Anterior cingulate cortex (tissue), 58 donors: ENCODE data around the gene ANKS1A.

ENCODE experiments used
- DNase-seq, 58 donors: peaks; one replicate each; lab custom pipeline; 2025; lab: John Stamatoyannopoulos, UW

ANKS1A gene

DNA sequence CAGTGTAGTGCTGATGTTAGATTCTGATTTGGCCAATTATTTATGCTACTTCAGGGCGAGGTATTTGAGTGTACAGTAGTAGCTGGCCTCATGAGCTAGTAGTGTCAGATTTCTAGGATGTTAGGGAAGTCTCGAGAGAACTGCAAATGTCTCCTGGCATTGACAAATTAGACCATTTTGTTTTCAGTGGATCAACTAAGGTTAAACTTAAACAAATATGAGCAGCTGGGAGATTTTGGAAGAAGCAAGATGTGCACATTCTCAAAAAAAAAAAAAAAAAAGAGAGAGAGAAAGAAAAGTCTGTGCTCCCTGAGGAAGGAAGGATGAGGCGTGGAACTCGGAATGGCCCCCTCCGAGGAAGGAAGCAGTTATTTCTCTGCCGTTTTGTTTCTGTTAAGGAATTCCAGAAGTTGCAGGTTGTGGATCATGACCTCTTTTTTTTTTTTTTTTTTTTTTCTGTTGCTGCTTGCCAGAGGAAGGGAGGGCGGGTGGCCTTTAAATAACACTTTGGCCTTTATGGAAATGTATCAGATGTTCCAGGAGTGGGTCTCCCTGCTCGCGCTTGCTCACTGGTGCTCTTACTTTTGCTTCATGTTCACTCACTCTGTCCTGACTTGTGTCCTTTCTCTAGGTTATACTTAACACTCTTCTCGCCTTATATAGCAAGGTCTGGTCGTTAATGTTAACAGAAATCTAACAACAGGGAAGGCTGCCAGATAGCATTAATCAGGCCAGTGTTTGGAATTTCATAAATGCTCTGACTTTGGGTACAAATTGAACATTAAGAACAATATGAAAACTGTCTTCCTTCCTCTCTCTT, 127.7 kb downstream of the ANKS1A start:
- no peak for DNase-seq

DNA sequence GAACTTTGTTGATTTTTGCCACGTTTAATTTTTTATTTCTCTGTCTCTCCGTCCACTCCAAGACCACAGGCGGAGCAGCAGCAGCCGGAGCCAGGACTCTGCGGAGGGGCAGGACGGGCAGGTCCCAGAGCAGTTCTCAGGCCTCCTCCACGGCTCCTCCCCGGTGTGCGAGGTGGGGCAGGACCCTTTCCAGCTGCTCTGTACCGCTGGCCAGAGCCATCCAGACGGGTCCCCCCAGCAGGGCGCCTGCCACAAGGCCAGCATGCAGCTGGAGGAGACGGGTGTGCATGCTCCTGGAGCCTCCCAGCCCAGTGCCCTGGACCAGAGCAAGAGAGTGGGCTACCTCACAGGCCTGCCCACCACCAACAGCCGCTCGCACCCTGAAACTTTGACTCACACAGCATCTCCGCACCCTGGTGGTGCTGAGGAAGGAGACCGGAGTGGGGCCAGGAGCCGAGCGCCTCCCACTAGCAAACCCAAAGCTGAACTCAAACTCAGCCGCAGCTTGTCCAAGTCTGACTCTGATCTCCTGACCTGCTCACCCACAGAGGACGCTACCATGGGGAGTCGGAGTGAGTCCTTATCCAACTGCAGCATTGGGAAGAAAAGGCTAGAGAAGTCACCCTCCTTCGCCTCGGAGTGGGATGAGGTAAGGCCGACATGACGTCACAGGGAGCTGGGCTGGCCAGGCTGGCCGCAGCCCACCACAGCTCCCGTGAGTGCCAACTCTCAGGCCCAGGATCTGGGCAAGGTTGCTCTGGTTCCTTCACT, 128.5 kb downstream of the ANKS1A start:
- no peak for DNase-seq

DNA sequence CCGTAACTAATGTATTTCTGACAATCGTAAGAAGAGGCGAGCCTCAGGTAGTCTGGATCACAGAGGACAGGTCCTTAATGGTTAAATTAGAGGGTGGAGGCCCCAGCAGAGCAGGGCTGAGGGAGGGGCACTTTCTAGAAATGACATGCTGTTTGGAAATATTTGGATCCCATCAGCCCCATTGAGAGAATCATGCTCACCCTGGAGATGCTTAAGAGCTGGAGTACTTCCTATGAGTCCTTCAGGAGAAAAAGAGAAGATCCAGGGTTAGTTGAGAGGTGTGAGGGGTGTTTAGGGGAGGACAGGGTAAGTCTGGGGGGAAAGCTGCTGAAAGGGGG, 129.1 kb downstream of the ANKS1A start:
- DNase-seq: no peak

DNA sequence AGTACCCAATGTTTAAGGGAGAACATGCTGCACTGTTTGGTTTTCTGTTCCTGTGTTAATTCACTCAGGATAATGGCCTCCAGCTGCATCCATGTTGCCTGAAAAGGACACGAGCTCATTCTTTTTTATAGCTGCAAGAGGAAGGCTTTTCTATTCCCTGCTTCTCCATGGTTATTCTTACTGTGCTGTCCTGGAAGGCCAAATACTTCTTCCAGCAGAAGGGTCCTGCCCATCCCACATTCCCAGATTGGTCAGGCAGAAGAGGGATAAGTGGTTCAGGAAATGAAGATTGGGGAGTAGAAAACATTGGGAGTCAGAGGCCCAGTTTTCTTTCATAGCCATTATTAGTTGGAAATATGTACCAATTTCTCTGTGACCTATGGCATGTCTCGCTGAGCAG, 129.7 kb downstream of the ANKS1A start:
- no peak for DNase-seq

DNA sequence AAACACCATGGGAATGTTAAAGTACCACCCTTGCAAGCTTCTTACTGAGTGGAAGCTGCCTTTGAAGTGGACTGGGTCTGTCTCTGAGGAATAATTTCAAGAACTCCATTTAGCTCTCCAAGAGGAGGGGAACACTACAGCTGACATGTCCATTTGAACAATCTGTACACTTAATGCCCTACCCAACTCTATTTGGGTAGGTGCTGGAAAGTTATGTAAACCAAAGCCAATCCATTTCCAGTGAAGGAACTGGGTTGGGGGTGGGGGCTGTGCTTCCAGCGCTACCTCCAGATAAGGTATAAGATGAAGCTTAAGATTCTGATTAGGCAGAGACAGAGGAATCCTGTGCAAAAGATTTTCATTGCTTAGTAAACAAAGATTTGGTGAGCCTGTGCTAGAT, 130.1 kb downstream of the ANKS1A start:
- no peak for DNase-seq

DNA sequence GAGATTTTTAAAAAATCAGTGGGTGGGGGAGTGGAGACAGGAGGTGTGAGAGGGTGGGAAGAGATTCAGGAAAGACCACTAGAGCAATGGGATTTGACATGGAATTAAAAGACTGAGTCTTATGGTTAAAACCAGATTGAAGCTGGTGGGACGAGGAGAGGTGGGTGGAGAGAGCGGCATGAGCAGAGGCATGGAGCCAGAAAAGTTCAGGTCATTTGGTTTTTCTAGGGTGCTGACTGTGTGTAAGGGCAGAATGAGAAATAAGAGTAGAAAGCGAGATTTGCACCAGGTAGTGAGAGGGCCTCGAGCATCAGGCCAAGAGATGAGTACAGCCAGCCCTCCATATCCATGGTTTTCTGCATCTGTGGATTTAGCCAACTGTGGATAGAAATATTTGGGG, 130.8 kb downstream of the ANKS1A start:
- DNase-seq: no peak

DNA sequence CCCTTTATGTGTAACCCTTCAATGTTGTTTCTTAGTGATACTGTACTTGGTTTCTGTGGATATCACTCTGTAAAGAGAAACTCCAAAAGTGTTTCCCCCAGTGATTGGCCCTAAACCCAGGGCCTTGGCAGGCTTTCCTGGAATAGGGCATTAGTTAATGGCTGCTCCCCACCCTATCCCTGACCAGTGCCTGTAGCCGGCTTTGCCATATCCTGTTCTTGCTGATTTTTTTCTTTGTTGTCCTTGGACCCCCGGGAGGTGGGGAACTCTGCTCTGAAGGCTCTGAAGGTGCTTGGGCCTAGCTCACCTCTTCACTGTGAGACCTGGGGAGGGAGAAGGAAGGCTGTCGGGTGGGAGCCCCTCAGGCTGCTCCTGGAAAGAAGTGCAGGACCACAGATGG, 131.9 kb downstream of the ANKS1A start:
- no peak for DNase-seq

DNA sequence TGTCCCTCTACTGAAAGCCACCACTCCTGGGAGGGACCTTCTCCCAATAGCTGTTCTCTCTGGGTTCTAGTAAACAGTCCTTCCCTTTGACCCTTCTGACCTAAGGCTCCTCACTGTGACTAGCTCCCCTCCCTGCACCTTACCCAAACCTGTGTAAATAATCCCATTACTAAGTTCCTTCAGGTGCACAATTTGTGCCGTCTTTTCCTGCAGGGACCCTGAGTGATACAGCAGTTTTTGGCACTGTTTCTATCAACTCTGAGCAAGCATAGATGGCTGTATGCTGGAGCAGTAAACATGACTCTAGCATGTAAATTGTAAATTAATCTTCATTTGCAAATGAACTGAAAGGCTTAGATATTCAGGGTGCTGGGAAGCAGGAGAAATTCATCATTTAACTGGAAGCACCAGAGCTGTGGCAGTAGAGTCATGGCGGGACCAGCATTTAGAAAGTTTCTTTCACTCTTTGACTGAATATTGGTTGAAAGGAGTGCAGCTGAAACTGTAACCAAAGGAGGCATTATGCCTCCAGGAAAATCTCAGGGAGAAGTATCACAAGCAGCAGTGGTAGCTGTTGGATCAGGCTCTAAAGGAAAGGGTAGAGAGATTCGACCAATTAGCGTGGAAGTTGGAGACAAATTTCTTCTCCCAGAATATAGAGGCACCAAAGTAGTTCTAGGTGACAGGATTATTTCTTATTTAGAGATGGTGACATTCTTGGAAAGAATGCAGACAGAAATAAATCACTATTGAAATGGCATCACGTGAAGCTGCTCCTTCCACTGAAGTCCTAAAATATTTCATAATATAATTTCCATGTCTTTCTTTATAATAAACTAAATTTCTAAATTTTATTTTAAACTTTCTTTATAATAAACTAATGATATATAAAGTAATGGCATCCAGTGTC, 134.3 kb downstream of the ANKS1A start:
- no peak for DNase-seq

DNA sequence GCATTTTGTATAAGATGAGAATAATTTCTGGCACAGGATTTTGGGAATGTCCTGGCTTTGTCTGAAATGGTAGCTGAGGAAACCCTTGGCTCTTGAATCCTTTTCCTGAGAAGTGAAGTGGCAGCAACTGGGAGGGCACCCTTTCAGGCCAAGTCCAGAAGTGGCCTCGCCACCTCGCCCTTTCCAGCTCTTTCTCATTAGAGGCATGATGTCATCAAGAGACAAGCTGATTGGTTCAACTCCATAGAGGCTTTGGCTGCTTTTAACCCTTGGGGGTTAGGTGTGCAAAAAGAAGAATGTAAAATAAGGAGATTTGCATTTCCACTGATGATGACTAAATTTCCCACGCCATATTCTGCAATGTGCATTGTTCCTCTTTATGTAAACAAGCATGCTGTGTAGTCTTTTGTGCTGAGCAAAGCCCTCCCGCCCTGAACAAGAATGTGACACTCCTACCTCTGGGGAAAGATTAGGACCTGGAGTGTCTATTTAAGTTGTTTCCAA, 135.5 kb downstream of the ANKS1A start:
- peak in 30 of 58 donors; percentile 10 to 73 (median 30) for DNase-seq

DNA sequence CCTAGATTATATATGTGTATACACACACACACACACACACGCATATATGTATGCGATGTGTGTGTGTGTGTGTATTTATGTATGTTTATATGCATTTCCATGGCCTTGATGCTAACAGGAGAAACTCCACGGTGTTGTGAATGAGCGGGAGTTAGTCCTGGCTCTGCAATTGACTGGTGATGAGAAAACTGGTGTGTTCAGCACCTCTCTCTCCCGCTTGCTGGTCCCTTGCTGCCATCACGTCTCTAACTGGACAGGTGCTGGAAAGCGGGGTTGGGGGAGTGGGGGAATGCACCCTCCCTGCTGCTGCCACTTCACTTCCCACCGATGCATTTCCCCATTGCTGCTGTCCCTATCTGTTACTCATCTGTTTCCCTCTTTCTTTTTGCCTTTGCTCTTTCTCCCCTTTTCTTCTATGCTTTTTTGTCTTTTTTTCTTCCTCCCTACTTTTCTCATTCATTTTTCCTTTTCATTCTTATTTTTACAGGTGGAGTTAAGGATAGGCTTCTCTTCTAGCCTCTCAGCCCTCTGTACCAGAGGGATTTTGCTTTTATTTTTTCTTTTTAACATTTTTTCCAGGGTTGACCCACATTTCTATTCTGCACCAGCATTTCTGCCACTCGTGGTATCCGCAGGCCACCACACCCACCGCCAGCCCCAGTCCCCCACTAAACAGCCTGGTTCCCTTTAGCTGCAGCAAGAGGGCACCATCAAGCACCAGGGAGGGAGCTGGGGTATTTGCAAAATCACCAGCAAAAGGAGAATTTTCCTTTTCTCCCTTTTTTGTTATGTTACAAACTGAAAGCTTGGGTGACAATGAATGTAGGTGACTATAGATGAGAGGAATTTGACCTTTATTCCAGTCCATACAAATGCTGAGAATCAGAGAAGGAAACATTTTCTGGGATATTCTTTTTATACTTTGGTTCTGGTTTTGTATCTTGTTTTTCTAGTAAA, 136.5 kb downstream of the ANKS1A start:
- peak in 2 of 58 donors; percentile 18 to 23 for DNase-seq

DNA sequence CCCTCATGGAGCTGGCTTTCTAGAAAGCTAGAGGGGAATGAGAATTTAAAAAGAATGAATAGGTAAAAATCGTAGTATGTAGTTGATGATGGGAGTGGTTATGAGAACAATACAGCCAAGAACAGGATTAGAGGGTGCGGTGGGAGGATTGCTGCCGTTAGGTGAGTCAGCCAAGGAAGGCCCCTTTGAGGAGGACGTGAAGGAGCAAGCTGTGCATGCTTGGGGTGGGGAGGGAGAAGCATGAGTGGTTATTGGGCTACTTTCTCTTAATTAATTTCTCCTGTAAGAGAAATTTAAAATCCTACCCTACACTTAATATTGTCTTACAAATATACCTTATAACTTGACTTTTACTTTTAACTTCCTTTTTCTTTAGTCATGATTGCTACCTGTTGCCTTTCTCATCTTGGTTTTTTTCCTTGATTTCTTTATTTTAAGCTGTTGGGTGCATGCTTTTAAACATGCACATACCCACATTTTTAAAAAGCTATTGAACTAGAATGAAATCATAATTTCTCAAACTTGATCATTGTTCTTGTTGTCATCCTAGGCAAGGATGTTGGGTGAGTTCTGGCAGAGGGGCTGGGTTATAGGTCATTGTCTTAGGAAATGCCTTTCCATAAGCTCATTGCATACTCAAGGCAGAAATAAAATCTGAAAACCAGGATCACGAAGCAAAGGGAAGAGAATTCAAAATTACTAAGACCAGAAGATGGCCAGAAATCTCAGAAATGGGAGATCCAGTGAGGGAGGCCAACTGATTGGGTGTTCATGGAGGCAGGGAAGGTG, 137.6 kb downstream of the ANKS1A start:
- no peak for DNase-seq

DNA sequence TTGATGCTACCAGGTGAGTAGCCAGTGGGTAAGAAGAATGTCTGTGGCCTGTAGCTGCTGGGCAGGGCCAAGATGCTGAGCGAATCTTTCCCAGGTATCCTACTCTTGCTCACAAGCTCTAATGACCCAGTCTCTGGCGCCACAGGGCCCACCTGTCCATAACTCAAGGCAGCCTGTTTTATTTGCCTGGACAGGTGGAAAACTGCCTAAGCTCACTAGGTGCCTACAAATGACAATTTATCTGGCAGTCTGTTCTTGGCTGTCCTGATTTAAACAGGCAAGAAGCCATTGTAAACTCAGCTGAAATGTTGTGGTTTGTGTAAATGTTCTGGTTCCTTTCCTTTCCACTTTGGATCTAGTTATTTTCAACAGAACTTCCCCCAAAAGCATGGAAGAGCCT, 138.8 kb downstream of the ANKS1A start:
- no peak for DNase-seq

DNA sequence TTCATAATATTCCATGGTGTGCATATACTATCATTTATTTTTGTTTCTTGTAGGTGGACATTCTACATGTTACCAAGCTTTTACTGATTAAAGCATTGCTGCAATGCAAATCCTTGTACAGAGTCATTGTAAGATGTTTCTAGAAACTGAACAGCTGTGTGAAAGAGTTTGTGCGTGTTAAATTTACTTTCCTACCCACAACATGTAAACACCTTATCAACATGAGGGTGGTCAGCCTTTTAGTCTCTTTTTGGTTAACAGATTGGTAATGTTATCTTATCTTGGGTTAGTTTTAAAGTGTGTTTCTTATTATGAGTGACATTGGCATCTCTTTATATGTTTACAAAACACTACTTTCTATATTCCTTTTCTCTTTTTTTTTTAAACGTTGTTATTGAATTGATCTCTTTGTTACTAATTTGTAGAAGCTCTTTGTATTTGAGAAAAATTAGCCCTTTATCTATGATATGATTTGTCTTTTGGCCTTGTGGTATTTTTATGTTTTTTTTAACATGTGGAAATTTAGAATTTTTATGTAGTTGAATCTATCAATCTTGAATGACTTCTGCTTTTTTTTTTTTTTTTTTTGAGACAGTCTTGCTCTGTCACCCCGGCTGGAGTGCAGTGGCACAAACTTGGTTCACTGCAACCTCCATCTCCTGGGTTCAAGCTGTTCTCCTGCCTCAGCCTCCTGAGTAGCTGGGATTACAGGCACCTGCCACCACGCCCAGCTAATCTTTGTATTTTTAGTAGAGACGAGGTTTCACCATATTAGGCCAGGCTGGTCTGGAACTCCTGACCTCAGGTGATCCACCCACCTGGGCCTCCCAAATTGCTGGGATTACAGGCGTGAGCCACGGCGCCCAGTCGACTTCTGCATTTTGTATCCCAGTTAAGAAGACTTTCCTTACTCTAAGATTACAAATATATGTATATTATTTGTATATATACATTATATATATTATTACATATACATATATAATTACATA, 140.0 kb downstream of the ANKS1A start:
- DNase-seq: no peak

DNA sequence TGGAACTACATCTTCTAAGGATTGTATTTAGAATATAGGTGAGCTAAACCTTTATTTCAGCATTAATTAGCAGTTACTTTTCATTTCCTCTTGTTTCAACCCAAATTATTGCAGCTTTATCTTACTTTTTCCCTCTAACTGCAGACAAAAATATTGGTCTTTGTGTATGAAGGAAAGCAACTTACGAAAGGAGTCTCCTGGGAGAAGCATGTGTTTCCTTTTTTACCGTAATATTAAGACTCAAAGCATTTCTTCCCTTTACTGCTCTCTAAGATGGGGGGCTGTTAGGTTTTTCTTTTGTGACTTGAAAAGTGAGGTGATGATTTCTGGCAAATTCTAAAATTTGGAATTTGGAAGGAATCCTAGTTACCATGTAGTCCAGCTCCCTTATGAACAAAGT, 141.0 kb downstream of the ANKS1A start:
- no peak for DNase-seq

DNA sequence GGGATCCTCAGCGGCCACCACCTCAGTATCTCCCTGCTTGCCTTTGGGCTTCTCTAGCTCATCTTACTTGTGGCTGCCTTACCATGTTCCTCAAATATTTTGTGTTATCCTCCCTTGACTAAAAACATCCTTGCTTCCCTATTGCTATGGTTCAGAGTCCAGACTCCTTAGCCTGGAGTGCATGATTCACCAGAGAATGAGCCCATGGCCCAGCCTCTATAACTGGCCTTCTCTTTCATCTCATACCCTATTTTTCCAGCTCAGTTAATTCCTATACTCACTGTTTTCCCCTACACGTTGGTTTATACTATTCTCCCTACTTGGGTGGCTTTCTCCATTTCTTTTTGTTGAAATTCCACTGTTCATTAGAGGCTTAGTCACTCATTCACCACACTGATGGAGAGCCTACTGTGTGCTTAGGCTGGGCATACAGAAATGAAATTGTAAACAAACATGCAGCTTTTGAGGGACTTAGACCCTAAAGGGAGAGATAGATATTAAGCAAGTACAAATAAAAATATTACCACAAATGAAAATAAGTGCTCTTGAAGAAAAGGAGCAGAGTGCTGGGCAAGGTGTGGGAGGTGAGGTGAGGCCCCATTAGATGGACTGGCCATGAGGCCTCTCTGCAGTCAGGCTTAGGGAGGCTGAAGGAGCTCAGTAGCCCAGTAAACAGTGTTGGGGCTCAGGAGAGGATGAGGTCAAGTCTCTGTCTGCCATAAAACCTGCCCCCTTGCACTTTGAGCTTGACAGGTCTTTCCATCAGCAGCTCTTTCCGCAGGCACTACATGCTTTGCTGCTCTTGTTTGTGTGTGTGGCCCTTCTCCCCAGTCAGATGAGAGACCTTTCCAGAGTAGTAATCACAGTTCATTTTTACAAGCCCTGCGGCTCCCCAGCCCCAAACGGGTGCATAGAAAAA, 142.8 kb downstream of the ANKS1A start:
- no peak for DNase-seq

DNA sequence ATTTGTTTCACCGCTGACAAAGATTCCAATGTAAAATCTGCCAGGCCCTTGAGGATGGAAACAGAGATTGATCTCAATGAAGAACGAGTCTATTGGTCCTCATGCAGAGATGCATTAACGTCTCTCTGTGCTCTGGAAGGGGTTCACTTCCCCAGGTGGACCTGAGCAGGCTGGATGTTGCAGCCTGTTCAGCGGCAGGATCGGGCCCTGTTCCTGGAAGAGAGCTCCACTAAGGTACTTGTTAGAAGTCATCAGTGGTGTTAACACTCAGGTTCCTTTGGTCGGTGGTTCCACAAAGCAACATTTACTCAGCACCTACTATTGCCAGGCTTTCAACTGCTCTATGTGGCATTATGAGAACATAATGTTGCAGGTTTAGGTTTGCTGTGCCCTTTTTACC, 144.6 kb downstream of the ANKS1A start:
- no peak for DNase-seq
